ENCODE results near the gene FANCD2.
A peak's percentile ranks its signal among the peaks of the same experiment; 100 is the strongest.
"Not testable (repeated sequence)": the region's sequence is repeated elsewhere in the genome, so short reads cannot be mapped to it uniquely, and the experiment has no call there.

FANCD2 gene

GRCh38 chr3:10026084-10026890, at the start of gene FANCD2:
TSS of gene FANCD2 (plus strand) at chr3:10026437. CDS start at chr3:10028658, 2,221 bp downstream.
- DNase-seq (ENCODE audit: low read depth in 2 of 2, low spot score in 1 of 2): peak; percentile 79 to 92

GRCh38 chr3:9976721-9977709, 49.2 kb upstream of the FANCD2 start:
- DNase-seq (ENCODE audit: low read depth in 2 of 2, low spot score in 1 of 2): no peak

GRCh38 chr3:9978710-9979305, 47.4 kb upstream of the FANCD2 start:
- no peak for DNase-seq (ENCODE audit: low read depth in 2 of 2, low spot score in 1 of 2)

DNA sequence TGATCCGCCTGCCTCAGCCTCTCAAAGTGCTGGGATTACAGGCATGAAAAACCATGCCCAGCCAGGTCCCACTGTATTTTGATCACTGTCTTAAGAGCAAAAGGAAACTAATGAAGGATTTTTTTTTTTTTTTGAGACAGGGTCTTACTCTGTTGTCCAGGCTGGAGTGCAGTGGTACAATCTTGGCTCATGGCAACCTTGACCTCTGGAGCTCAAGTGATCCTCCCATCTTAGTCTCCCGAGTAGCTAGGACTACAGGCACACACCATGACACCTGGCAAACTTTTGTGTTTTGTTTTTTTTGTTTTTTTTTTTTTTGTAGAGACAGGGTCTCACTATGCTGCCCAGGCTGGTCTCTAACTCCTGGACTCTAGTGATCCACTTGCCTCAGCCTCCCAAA, 46.0 kb upstream of the FANCD2 start:
- no peak for DNase-seq (ENCODE audit: low read depth in 2 of 2, low spot score in 1 of 2)

DNA sequence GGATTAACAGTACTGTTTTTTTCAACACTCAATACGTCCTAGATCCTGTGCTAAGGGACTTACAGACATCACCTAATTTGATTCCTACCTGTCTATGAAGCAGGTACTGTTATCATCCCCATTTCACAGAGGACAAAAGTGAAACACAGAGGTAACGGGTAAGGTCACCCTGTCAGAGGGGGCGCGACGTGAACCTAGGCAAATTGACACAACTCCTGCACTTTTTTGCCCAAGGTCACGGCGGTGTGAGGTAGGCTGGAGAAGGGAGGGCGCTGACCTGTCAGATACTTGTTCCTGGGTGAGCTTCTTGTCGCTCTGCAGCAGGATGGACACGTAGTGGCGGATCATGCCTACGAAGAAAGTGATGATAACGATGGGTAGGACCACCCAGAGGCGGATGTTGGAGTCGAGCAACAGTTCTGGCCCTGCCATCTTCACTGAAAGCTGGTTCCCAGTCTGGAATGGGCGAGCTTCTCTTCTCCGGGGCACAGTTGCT, 40.0 kb upstream of the FANCD2 start:
- no peak for DNase-seq (ENCODE audit: low read depth in 2 of 2, low spot score in 1 of 2)

DNA sequence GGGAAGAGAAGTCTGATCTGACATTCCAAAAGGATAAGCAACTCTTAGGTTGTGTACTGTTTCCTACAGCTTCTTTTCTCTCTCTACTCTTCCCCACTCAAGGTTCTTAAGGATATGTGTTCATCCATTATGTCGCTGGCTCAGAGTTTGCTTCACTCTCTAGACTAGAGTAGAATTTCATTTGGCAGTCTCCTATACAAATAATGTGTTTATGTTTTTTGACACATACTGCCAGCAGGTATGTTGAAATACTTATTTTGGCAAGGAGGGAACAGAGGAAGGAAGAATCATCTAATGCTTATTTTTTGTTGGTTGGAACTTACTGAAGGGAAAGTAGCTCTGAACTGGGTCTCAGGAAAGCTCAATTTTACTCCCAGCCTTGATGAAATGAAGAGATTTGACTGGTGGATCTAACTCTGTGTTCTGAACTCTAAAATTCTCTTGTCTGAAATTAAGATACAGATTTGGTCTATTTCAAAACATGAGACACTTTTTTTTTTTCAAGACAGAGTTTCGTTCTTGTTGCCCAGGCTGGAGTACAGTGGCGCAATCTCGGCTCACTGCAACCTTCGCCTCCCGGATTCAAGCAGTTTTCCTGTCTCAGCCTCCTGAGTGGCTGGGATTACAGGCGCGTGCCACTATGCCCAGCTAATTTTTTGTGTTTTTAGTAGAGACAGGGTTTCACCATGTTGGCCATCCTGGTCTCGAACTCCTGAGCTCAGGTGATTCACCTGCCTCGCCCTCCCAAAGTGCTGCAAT, 32.0 kb upstream of the FANCD2 start:
- no peak for DNase-seq (ENCODE audit: low read depth in 2 of 2, low spot score in 1 of 2)

DNA sequence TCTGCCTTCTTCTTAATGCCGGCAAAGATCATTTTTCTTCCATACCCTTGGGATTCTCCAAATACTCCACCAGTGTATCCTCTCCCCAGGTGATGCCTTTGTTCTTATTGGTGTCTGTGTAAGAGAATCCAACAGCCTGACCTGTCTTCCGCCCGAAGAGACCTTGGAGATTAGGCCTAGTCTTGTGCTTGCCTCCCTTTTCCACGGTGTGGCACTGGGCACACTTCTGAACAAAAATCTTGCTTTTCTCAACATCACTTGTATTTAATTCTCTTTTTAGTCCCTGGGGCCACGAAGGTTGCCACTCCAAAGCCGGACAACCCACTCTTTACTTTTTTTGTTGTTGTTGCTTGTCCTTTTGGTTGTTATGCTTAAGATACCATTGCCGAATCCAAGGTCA, 25.6 kb upstream of the FANCD2 start:
- DNase-seq (ENCODE audit: low read depth in 2 of 2, low spot score in 1 of 2): no peak

GRCh38 chr3:10002951-10003350, 23.3 kb upstream of the FANCD2 start:
- no peak for DNase-seq (ENCODE audit: low read depth in 2 of 2, low spot score in 1 of 2)

- no peak for DNase-seq (ENCODE audit: low read depth in 2 of 2, low spot score in 1 of 2)
These were observed 21.7 kb upstream of the FANCD2 start for GRCh38 chr3:10004506-10004905.

DNA sequence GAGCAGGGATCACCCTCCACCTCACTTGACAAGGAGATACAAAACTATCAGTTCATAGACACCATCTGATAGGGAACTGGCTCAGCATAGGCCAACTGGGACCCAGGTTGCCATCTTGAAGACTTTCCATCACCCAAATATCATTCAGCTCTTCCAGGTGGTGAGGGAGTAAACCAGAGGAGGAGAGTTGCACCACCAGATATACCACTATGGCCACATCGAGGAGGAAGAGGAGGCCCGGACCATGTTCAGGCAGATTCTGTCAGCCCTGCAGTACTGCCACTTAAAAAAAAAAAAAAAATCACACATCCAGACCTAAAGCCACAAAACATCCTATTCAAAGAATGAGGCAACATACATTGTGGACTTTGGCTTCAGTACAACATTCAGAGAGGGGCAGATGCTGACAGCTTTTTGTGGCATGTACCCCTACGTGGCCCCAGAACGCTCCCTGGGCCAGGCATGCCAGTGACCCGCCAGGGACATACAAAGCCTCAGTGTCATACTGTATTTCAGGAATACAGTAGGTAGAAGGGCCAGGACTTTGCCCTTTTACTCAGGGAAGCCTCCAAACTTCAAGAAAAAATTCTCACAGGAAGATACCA, 21.2 kb upstream of the FANCD2 start:
- no peak for DNase-seq (ENCODE audit: low read depth in 2 of 2, low spot score in 1 of 2)

- no peak for DNase-seq (ENCODE audit: low read depth in 2 of 2, low spot score in 1 of 2)
These were observed 20.0 kb upstream of the FANCD2 start for GRCh38 chr3:10006048-10006761.

DNA sequence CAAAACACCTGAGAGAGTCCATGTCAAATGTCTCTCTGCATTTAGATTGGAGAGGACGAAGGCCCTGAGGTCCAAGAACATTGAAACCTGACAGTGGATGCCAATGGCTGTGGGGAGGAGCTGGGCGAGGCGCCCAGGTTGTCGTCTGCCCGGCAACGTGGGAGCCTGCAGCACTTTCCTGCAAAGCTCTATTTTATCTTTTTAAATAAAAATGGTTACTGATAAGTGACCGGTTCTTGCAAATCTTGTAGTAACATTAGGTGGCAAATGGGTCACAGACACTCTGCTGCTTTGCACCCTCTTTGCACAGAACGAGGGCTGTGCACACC, 19.5 kb upstream of the FANCD2 start:
- DNase-seq (ENCODE audit: low read depth in 2 of 2, low spot score in 1 of 2): no peak

- DNase-seq (ENCODE audit: low read depth in 2 of 2, low spot score in 1 of 2): no peak
These were observed 19.0 kb upstream of the FANCD2 start for GRCh38 chr3:10007126-10007782.

- DNase-seq (ENCODE audit: low read depth in 2 of 2, low spot score in 1 of 2): not testable (repeated sequence)
These were observed 18.0 kb upstream of the FANCD2 start for GRCh38 chr3:10008216-10008587.

- peak; percentile 52 to 54 for DNase-seq (ENCODE audit: low read depth in 2 of 2, low spot score in 1 of 2)
These were observed 17.5 kb upstream of the FANCD2 start for GRCh38 chr3:10008588-10009344.

GRCh38 chr3:10010421-10010877, 15.8 kb upstream of the FANCD2 start:
- no peak for DNase-seq (ENCODE audit: low read depth in 2 of 2, low spot score in 1 of 2)

DNA sequence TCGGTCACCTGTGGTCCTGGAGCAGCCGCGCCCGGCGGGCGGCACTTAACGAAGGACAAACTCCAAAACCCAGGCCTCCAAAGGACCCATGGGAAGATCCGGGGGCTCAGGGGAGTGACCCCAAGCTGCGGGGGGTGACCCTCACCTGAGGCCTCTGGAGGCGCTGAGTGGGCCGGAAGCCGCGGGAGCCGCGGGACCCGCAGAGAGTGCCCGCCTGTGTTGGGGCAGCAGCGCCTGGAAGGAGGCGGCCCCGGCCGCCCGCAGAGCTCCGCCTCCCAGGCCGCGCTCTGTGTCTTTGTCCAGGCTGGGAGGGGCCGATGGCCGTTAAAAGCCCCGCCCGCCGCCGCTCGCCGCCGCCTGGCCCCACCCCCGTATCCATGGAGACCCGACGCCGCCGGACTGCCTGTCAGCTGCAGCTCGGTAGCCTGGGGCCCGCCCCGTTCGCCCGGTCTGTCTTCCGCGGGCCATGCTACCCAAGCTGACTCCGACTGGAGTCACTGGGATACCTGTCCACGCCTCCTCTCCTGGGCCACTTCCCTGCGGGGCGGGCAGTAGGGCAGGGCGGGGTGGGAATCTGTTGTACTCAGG, 15.3 kb upstream of the FANCD2 start:
- peak; percentile 32 to 62 for DNase-seq (ENCODE audit: low read depth in 2 of 2, low spot score in 1 of 2)

GRCh38 chr3:10011631-10012030, 14.6 kb upstream of the FANCD2 start:
- no peak for DNase-seq (ENCODE audit: low read depth in 2 of 2, low spot score in 1 of 2)
